ENCODE data around the gene ICA1. TPM values are rescaled to one million over a fixed set of nuclear protein-coding genes. Genes with fewer than 3 reads are reported as not detected.
"Not testable (repeated sequence)": the region's sequence is repeated elsewhere in the genome, so short reads cannot be mapped to it uniquely, and the experiment has no call there.

The ICA1 gene
- total and polyA plus RNA-seq, 2 experiments from 2014 or later, result 22.2 to 60.7 TPM

GRCh38 chr7:8105449-8106095, 156.4 kb downstream of the ICA1 start:
- H3K27me3 ChIP-seq, result no peaks in the 10 kb centered on the region
- H3K36me3 ChIP-seq, result no peaks in the 10 kb centered on the region
- H3K27ac ChIP-seq, result no peak overlapping the region
- no peak for DNase-seq (ENCODE audit: low read depth in 1 of 2, low spot score in 1 of 2)
- no peak overlapping the region for H3K4me3 ChIP-seq
- H3K9me3 ChIP-seq (ENCODE audit: low read depth), result no peaks in the 10 kb centered on the region
- no peaks in the 10 kb centered on the region for H3K4me1 ChIP-seq (ENCODE audit: low read depth)
- TF ChIP-seq CTCF (IDR thresholded peaks at IDR 0.05; ENCODE audit: low read depth, low read length), result no peak

GRCh38 chr7:8103282-8103681, 158.7 kb downstream of the ICA1 start:
- Histone ChIP-seq H3K27ac (no peak overlapping the region), H3K9me3 (ENCODE audit: low read depth) (no peaks in the 10 kb centered on the region), H3K36me3 (no peaks in the 10 kb centered on the region), H3K27me3 (no peaks in the 10 kb centered on the region), H3K4me3 (no peak overlapping the region), H3K4me1 (ENCODE audit: low read depth) (no peaks in the 10 kb centered on the region)
- no peak for TF ChIP-seq CTCF (IDR thresholded peaks at IDR 0.05; ENCODE audit: low read depth, low read length)
- DNase-seq (ENCODE audit: low read depth in 1 of 2, low spot score in 1 of 2), result no peak

- not testable (repeated sequence) for H3K27ac ChIP-seq; H3K4me1 ChIP-seq (ENCODE audit: low read depth); DNase-seq (ENCODE audit: low read depth in 1 of 2, low spot score in 1 of 2); H3K4me3 ChIP-seq; H3K36me3 ChIP-seq; H3K9me3 ChIP-seq (ENCODE audit: low read depth); H3K27me3 ChIP-seq
Measured at GRCh38 chr7:8101292-8101691, 160.7 kb downstream of the ICA1 start.

GRCh38 chr7:8094164-8095140, 167.5 kb downstream of the ICA1 start:
- H3K27me3 ChIP-seq, result no peaks in the 10 kb centered on the region
- H3K4me3 ChIP-seq, result no peak overlapping the region
- no peak for TF ChIP-seq CTCF (IDR thresholded peaks at IDR 0.05; ENCODE audit: low read depth, low read length)
- no peak for DNase-seq (ENCODE audit: low read depth in 1 of 2, low spot score in 1 of 2)
- no peaks in the 10 kb centered on the region for H3K36me3 ChIP-seq
- H3K9me3 ChIP-seq (ENCODE audit: low read depth), result no peaks in the 10 kb centered on the region
- no peak overlapping the region for H3K27ac ChIP-seq
- no peaks in the 10 kb centered on the region for H3K4me1 ChIP-seq (ENCODE audit: low read depth)

- Histone ChIP-seq H3K9me3 (ENCODE audit: low read depth) (no peaks in the 10 kb centered on the region), H3K27ac (no peak overlapping the region), H3K27me3 (no peaks in the 10 kb centered on the region), H3K4me3 (no peak overlapping the region), H3K4me1 (ENCODE audit: low read depth) (no peaks in the 10 kb centered on the region), H3K36me3 (no peaks in the 10 kb centered on the region)
- DNase-seq (ENCODE audit: low read depth in 1 of 2, low spot score in 1 of 2), result no peak
- no peak for TF ChIP-seq CTCF (IDR thresholded peaks at IDR 0.05; ENCODE audit: low read depth, low read length)
Measured at GRCh38 chr7:8092140-8092539, 169.8 kb downstream of the ICA1 start.

All from cardiac muscle cell (in vitro differentiated cells and primary cell).